Bronchial epithelial cell (primary cell): ENCODE results near the gene L1CAM. TPM values are rescaled to one million over a fixed set of nuclear protein-coding genes. Genes with fewer than 3 reads are reported as not detected.

Source experiments
- DNase-seq: peaks from one replicate; pipeline ENCODE4 v3.0.0-alpha.2; 2010; ENCODE audit warnings: low read depth
- FAIRE-seq: peaks from 2 replicates; lab custom pipeline; 2011; peaks lifted over from hg19 to GRCh38; lab: Jason Lieb, UNC
- H3K27me3 ChIP-seq: 2 replicates; pipeline ENCODE4 v1.5.1; 2011; ENCODE audit warnings: low read length; ENCODE audit not compliant: control insufficient read depth, insufficient read depth
- H3K36me3 ChIP-seq: 2 replicates; pipeline ENCODE4 v1.5.1; 2011; ENCODE audit warnings: low read length; ENCODE audit not compliant: control insufficient read depth, insufficient read depth
- H3K4me3 ChIP-seq: 2 replicates; pipeline ENCODE4 v1.5.1; 2011; ENCODE audit warnings: mild to moderate bottlenecking, low read depth, low read length, control low read depth
- CTCF ChIP-seq: IDR thresholded peaks from 2 replicates; pipeline ENCODE4 v1.5.1; 2011; ENCODE audit warnings: mild to moderate bottlenecking, moderate library complexity, low read length, control low read depth, inconsistent platforms; ENCODE audit not compliant: insufficient read depth, severe bottlenecking
- total RNA-seq: library from RNA; depleted of rRNA; stranded (reverse); fragments of >200 nt; gene quantifications from 2 replicates; pipeline ENCODE4 v1.2.1, GENCODE V29; 2014

L1CAM gene
- total RNA-seq, 1 donor from 2014 or later: 0.26 TPM

GRCh38 chrX:153913701-153914100 lies 27.7 kb upstream of the L1CAM start:
- no peaks in the 10 kb centered on the region for H3K36me3 ChIP-seq
- H3K4me3 ChIP-seq: no peak overlapping the region
- H3K27me3 ChIP-seq: no peaks in the 10 kb centered on the region
- FAIRE-seq: no peak
- TF ChIP-seq CTCF: no peak
- no peak for DNase-seq

GRCh38 chrX:153913211-153913610 lies 27.2 kb upstream of the L1CAM start:
- H3K27me3 ChIP-seq: no peaks in the 10 kb centered on the region
- H3K4me3 ChIP-seq: no peak overlapping the region
- TF ChIP-seq CTCF: no peak
- FAIRE-seq (no peak), DNase-seq (no peak)
- no peaks in the 10 kb centered on the region for H3K36me3 ChIP-seq

- no peaks in the 10 kb centered on the region for H3K36me3 ChIP-seq
- TF ChIP-seq CTCF: no peak
- H3K27me3 ChIP-seq: no peaks in the 10 kb centered on the region
- no peak for DNase-seq
- no peak for FAIRE-seq
- H3K4me3 ChIP-seq: no peak overlapping the region
Observed at GRCh38 chrX:153911798-153912197, 25.8 kb upstream of the L1CAM start.

DNA sequence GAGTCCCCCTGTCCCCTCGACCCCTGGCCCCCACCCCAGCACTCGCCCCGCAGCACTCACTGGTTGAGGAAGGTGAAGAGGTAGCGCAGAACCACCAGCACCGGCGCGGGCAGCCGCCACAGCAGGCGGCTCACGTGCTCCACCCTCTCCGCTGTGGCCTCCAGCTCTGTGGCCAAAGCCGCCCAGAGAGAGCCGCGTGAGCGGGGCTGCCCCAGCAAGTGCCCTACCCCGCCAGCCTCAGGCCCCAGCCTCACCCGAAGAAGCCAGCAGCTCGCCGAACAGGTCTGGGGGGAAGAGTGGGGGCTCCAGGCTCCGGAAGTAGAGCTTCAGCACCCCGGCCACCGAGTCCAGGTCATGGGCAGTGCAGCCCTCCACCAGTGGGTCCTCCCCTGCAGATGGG lies 24.5 kb upstream of the L1CAM start:
- DNase-seq (no peak), FAIRE-seq (no peak)
- H3K27me3 ChIP-seq: no peaks in the 10 kb centered on the region
- no peak overlapping the region for H3K4me3 ChIP-seq
- TF ChIP-seq CTCF: no peak
- H3K36me3 ChIP-seq: no peaks in the 10 kb centered on the region

GRCh38 chrX:153909980-153910360 lies 24.0 kb upstream of the L1CAM start:
- Histone ChIP-seq H3K27me3 (no peaks in the 10 kb centered on the region), H3K36me3 (no peaks in the 10 kb centered on the region), H3K4me3 (no peak overlapping the region)
- no peak for DNase-seq
- FAIRE-seq: no peak
- TF ChIP-seq CTCF: no peak

GRCh38 chrX:153909024-153909979 lies 23.3 kb upstream of the L1CAM start:
- Histone ChIP-seq H3K4me3 (no peak overlapping the region), H3K36me3 (no peaks in the 10 kb centered on the region), H3K27me3 (no peaks in the 10 kb centered on the region)
- FAIRE-seq: no peak
- TF ChIP-seq CTCF: no peak
- no peak for DNase-seq
